GM21576 (cell line): ENCODE data around the gene FAM83F.
"Not testable (repeated sequence)": the region's sequence is repeated elsewhere in the genome, so short reads cannot be mapped to it uniquely, and the experiment has no call there.

Experiments used
- ATAC-seq: cut with Tn5 transposase; IDR thresholded peaks from one replicate; pipeline ENCODE4 v1.9.1; 2021; ENCODE audit warnings: mild to moderate bottlenecking, moderate library complexity; ENCODE audit not compliant: unreplicated experiment

The FAM83F gene

DNA sequence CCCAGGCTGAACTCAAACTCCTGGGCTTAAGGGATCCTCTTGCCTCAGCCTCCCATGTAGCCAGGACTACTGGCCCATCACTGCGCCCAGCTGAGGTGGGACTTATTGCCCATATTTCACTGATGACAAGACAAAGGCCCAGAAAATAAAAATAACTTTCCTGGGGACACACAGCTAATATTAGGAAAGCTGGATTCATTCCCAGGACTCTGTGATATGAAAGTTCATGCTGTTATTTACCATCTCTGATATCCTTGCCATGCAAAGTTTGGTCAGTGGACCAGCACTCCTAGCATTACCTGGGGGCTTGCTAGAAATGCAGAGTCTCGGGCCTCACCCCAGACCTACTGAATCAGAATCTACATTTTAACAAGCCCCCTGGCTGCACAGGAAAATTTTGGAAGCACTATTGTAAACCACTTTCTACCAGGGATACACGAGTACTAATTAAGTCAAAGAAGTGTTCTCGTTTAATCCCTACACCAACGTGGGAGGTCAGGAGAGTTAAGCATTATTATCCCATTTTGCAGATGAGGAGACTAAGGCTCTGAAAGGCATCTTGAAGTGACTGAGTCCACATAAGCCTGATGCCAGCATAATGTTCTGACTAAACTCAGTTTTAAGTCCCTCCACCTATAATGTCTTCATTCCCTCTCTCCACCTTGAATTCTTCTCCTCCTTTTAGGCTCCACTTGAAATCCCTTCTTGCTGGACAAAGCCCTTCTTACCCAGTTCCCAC, 2.5 kb upstream of the FAM83F start:
- ATAC-seq: no peak

DNA sequence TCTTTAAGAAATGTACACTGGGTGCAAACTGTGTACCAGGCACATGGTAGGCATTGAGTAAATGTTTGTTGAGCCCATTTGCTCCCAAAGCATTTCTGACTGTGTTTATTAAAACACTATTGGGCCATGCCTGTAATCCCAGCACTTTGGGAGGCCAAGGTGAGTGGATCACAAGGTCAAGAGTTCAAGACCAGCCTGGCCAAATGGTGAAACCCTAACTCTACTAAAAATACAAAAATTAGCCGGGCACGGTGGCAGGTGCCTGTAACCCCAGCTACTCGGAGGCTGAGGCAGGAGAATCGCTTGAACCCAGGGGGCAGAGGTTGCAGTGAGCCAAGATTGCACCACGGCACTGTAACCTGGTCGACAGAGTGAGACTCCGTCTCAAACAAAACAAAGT, 1.9 kb upstream of the FAM83F start:
- ATAC-seq: not testable (repeated sequence)

DNA sequence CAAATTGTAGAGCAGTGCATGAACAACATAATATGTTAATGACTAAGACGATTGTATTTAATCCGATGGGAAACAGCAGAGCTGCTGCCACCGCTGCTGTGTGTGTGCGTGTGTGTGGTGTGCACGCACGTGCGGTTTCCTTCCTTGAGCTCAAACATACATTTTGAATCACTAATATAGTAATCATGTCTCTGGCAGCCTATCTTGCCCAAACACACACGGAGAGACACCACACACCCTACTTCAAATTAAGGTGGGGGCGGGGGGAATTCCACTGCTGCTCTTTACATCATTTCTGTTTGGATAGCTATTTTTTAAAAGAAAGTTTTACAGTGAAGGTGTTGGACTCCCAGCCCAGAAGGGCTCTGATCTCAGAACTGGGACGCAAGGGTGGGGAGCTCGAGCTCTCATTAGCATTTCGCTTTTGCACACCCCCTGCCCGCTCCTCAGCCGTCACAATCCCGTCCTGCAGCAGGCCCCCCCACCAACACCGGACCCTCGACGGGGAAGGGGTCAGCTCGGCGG, 651 bp upstream of the FAM83F start:
- no peak for ATAC-seq

DNA sequence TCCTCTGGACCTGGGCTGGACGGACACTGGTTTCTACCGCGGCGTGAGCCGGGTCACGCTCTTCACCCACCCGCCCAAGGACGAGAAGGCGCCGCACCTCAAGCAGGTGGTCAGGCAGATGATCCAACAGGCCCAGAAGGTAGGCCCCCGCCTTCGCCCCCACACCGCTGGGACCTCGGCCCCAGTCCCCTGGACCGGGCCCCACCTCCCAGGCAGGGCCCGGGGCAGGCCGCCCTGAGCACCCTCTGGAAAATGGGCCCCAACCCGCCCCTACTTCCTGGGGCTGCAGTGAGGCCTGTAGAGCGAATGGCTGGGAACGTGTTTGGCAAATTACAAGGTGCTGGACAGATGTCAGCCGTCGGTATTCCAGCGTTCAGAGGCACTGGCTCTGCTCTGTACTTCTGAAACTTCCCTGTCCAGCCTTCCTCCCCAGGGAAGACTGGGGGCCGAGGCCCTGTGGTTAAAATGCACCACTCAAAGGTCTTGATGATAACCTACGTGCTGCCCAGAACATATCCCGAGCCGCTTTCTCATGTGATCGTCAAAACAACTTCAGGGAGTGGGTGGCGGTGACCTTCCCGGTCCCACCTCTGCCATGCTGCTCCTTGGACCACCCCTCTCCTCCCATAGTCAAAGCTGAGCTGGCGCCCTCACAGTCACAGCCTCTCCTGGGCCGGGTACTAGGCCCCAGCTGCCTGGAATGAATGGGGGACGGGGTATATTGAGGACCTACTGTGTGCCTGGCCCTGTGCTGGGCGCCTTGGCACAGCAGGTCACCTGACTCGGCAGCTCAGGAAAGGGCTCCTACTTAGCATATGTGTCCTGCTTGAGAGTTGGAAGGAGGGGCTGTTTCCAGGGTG, 869 bp downstream of the FAM83F start:
- no peak for ATAC-seq

DNA sequence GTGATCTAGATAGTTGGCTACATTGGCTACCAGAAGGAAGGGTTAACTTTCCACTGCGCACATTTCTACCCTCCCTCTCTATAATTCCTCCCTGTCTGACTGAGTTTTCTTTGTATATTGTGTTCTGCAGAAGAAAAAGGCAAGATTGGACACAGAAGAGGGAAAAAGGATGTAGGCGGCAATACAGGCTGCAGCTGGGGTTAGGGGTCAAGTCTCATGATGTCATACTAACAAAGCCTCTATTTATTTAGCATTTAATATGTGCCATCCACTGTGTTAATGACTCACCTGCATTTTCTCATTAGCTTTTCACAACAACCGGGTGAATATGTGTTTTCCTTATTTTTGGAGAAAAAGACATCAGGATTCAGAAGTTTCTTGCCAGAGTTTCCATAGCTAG, 2.0 kb downstream of the FAM83F start:
- ATAC-seq: no peak

DNA sequence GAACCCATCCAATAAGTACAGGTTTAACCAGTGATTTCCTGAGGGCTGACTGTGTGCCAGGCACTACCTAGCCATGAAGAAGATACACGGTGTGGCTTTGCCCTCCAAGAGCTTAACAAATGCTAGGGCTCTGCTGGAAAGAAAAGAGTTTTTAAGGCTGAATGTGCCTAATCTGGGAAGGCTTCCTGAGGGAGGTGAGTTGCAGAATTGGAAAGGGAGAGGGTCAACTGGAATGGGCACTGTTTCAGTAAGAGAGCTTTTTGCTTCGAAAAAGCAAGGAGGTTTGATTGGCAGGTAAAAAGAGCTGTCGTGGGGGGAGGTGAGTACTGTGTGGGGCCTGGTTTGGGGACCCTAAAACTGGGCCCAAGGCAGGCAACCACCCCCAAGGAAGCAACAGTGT, 2.7 kb downstream of the FAM83F start:
- ATAC-seq: no peak

DNA sequence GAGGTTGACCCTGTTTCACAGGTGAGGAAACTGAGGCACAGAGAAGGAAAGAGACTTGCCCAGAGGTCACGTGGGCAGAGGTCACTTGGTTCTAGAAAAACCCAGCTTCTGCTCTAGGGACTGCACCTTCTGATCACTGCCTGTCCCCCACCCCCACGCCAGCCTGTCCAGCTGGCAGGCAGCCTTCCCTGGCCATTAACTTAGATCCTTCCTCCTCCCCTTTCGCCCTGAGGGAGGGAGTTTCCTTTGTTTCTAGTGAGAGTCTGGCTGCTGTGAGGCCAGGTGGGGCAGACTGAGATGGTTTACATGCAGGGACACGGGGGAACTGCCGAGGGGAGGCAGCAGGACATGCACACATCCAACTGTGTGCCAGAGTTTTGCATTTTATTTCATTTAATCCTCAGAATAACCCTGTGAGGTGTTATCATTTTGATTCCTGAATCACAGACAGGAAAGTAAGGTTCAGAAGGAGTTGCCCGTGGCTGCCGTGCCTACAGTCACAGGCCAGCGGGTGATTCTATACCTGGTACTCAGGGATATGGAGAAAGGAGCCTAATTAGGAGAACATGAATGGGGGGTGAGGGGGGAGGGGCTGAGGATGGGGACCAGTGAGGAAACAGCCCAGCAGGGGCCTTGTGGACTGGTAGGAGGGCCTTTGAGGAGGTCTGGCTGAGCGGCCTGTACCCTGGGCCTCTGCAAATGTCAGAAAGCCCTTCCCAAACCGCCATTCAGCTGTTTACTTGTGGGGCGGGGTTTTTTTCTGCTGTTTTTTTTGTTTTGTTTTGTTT, 3.4 kb downstream of the FAM83F start:
- ATAC-seq: no peak

DNA sequence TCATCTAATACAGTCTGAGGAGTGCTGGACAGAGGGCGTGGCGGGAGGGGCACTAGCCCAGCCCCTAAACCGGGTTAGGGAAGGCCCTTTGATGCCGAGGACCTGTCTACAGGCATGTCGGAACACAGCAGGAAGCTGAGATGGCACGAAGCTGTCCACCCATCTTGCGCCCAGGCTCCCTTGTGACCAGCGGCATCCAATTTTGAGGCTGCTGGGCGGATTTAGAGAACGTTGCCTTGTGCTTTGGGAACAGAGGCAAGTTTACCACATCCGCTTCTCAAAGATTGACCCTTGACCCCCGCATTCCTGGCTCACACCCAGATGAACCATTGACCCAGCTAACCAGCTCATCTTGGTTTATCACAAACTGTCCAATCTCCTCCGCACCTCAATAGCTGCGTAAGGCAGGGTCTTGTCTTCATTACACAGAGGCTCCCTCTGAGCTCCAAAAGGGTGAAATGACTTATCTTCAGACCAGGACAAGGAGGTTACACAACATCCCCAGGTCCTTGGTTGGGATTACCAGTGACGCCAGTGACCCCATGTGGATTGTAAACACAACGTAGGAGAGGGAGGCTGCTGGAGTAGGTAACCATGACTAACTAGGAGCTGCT, 4.5 kb downstream of the FAM83F start:
- no peak for ATAC-seq

DNA sequence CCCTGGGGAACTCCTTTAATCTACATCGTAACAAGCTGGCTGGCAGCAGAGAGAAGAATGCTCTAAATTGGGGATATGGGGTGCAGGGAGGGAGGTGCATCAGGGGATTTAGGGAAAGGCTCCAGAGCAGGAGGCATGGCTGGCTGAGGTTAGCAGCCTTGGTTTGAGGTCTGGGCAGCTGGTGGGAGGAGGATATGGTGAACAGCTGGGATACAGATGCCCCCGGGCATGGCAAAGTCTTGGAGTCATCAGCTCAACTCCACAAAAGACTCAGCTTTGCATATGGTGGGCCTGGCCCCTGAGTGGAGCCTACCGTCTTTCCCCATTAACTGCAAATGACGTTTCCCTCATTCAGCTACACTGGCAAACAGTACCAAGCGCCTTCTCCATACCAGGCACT, 5.4 kb downstream of the FAM83F start:
- no peak for ATAC-seq

DNA sequence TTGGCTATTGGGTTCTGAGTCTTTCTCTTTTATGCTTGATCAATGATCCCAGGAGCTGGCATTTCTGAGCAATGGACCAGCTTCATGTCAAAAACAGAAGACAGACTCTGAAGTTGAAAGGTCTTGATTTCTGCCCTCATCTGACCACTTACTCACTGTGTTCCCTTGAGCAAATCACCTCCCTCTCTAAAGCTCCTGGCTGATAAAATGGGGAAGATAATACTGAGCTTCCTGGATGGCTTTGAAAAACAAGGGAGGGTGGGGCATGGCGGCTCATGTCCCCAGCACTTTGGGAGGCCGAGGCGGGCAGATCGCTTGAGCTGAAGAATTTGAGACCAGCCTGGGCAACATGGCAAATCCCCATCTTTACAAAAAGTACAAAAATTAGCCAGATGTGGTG, 6.4 kb downstream of the FAM83F start:
- no peak for ATAC-seq

DNA sequence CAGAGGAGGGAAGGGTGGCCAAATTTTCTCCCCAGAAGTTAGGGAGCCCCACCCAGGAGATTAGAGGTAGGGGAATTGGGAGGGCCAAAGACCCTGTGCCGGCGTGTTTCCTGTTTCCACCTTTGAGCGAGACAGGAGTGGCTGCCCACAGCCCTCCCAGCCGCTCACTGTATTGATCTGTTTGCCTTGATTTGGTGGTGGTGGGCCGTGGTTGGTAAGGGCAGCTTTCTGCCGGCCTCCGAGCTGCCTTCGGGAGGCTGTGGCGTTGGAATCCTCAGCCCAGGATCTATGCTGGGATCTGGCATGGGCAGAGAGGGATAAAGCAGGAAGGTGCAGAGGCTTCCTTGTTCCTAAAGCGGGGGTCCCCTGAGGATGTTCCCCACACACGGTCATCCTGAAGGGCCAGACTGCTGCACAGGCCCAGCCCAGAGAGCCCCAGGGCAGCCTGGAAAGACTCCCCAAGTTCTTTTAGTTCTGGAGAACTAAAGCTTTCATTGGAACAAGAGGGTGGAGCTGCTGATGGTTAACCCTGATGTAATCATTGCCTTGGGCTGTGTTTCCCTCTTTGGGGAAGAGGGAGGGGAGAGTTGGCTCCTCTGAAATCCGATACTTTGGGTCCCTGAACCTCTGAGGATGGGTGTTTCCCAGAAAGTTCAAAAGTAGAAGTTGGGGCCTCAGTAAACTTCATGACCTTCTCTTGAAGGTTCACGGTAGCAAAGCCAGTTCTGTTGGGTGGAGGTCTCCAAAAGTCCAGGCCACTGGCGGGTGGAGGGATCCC, 7.2 kb downstream of the FAM83F start:
- ATAC-seq: no peak

DNA sequence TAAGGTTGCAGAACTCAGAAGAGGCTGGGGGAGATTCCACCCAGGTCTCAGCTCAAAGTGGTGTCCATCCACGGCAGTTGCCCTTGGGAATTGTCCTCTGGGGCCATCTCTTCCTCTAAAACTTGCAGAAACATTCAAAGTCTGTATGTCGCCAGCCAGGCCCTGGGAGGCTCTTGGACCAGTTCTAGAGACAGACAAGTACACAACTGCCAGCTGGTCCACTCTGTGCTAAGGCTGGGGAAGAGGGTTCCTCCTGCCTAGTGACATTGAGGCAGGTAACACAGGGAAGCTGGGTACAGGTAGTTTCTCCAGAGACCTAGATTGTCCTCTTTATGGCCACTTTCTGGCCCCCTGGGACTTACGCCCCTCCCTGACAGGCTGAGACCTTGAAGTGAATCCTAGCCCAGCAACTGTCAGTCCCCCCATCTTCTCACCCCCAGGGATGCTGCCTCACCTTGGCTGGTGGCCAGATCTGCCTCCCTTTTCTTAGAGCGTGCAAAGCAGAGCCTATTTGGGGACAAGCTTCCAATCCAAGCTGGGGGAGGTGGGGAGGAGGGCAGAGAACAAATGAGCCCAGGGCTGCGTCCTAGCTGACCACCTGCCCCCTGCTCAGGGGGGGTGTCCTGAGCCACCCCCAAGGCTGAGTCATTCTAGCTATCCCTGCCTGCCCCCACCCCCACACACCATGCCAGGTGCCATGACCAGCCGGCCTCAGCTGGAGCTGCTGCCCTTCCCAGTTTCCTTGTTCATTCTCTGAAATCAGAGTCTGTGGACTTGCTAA, 8.4 kb downstream of the FAM83F start:
- ATAC-seq: no peak

DNA sequence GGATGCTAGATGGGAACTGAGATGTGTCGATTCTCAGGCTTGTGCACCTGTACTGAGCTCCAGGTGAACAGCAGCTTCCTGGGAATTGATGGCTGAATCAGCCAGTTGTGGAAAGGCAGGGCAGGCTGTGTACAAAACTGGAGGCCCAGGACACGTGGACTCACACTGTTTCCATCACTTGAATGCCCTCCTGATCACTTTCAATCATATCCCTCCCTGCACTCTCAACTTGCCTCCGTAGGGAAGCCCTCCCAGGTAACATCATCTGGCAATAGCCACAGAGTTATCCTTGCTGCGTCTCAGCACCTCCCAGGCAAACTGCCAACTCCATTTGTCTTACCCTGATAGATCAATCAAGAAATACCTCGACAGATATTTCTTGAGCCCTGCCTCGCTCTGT, 10.1 kb downstream of the FAM83F start:
- no peak for ATAC-seq

DNA sequence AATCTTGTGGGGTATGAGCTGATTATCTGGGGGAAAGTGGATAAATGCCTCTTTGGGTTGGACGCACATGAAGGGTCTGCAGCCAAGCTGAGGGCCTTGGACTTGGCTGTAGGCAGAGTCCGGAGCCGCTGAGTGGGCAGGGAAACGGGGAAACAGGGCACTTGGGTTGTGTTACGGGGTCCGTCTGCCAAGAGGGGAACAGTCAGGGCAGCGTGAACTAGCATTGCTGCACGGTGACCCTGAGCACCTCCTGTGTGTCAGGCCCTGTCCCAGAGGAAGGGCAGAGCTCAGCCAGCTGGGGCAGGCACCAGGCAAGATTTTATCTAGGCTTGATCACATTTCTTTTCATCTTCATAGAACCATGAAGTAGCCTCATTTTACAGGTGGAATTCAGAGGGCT, 11.9 kb downstream of the FAM83F start:
- ATAC-seq: no peak

DNA sequence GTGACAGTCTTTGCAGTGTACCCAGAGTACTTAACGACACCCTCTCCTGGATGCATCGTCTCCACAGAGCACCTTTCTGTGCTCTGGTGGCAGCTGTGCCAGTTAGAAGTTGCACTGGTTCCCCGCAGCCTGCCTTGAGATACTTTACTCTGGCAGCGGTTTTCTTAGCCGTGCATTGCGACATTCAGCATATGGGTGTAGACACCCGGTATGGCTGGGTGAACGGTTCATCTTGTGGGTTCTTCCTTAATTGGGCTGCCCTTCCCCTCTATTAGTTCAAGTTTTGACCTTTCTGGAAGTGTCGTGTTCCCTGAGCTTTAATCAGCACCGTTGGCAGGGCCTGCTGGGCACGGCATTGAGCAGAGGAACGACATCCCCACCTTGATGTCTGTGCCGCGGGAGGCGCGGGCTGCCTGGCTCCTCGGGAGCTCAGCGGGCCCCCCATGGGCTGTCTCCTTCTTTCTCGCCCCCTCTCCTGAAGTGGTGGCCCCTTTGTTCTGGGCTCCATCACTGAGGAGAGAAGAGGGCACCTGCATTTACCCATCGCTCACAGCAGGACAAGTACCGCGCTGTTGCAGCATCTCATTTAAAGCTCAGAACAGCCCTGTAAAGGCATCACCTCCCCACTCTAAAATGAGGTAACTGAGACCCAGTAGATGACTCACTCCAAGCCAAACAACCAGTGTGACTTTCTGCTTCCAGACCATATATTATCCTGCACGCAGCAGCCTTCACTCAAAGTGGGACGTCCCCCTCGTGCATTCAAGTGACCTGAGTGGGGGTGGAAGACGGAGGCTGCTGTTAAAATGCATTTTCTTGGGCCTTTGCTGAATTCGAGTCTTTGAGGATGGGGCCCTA, 13.3 kb downstream of the FAM83F start:
- ATAC-seq: no peak

DNA sequence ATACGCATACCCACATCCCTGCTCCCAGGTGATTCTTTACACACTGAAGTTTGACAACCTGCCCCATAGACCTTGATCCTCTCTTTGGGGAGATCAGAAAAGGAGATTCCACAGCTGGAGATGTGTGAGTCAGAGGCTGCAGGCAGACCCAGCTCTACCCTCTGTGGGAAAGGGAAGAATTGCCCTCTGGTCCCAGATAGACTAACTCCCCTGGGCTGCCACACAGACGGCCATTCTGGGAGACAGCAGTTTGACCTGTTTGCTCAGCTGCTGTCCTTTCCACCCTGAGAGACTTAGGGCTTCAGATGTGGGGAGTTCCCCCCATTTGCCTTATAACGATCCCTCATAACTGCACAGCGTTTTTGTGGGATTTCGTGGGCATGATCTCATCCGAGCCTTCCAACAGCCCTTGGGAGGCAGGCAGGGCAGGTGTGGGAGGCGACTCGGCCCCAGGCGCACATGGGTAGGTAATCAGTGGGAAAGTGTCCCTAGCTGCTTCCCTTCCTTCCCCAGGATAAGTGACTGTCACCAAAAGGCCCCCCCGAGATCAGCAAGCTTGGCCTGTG, 14.1 kb downstream of the FAM83F start:
- ATAC-seq: no peak

DNA sequence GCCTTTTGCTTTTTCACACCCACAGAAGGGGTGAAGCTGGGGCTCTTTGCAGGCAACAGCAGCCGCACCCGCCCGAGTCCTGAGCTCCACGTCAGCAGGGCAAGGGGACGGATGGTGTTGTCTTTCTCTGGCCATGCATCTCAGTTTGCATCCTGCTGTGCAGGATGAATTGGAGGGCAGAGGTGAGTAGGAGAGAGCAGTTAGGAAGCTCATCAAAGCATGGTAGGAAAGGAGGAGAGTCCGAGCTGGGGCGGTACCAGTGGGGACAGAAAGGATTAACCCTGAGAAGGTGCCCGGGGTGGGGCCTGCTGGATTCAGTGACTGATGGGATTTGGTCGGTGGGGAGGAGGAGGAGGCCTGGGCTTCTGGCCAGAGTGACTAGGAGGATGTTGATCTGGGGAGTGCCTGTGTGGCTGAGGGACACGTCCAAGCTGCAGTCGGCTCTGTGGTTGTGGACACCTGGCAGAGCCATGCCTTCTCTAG, 14.6 kb downstream of the FAM83F start:
- no peak for ATAC-seq
